SKM-1 (cell line): ENCODE data around the gene MYO1D.
A peak's percentile ranks its signal among the peaks of the same experiment; 100 is the strongest.

ENCODE experiments used
- DNase-seq: peaks from one replicate; lab custom pipeline; 2025; ENCODE audit not compliant: unreplicated experiment; lab: John Stamatoyannopoulos, UW

Gene MYO1D

GRCh38 chr17:32493976-32494513 lies 382.9 kb downstream of the MYO1D start:
- DNase-seq, result no peak

GRCh38 chr17:32493571-32493970 lies 383.4 kb downstream of the MYO1D start:
- no peak for DNase-seq

DNA sequence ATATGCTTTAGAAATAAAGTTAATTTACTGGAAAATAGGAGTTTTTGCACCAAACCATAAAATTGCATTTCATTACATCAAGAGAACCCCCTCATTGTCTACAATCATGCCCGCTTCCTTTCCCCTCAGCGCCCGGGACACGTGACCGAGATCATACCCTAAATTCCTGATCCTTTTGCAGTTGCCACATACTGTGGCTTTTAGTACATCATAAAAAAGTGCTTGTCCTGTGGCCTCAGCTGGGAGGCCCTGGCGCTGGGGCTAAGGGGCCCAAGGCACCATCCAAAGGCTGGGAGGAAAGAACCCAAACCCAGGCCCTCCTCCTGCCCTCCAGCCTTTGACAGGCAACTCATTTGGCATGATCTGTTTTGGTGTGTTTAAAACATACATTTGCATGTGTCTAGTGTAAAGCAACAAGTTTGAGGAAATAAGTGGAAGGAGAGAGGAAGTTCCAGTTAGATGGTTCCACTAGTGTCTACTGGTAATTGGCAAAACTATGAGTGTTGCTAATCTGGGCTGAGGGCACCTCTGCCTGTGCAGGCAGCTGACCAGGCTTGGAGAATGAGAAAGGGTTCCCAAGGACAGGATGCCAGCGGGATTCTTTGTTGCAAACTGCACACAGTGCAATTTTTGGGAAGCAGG lies 384.2 kb downstream of the MYO1D start:
- DNase-seq, result no peak

DNA sequence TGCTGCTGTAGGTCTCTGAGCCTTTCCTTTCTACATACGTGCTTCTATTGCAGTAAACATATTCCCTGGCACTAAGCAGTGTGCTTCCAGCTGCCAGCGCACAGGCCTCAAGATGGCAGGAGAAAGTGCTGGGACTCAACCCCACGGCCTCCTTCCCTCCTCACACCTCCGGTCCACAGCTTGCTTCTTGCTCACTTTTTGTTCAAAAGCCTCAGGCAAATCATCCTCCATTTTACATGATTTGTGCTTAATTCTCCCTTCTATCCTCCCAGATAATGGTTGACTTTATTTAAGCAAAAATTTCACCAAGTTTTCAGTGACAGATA lies 384.7 kb downstream of the MYO1D start:
- DNase-seq, result no peak

GRCh38 chr17:32491371-32492263 lies 385.3 kb downstream of the MYO1D start:
- no peak for DNase-seq

DNA sequence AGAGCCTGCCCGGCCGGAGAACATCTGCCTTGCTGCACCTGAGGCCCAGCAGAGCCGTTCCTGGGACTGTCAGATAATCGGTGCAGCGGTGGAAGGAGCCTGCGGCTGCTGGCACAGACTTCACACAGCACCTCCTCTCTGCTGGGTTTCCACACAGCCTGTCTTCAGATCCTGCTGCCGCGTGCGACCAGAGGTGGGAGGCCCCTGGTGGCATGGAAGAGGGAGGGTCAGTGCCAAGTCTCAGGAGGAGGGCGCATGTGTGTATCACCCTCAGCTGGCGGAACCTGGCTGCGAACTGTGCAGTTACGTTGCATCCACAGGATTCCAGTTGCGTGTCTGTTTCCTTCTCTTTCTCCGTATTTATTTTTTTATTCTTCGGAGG lies 386.8 kb downstream of the MYO1D start:
- no peak for DNase-seq

DNA sequence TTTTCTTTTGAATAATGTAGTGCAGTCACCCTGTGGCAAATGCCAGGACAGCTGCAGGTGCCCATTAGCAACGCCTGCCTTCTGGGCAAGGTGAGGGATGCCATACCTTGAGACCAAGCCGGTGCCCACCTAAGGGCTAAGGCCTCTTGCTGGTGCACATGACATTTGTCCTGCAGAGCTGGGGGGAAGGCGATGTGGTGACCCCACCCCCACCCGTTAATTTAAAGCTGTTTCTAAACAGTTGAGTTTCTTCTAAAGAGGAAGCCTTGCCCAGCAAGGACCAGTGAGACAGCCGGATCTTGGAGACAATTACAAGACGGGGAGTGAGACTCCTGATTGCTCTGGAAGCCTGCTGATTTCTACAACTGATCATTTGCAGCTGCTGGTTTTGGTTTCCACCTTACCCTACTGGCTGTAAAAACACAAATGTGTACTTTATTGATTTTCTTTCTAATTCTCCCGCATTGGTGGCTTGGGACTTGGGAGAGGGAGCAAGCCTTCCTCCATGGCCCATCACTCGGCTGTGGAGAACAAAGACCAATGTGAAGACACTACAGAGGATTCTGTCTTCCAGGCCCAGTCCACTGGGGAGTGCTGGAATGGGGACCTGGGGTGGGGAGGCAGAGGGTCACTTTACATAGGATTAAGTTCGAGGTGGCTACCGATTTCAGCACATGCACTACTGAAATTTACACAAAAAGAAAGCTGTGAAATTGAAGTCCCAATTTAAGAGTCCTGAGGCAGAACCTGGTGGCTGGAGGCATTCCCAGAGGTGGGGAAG lies 387.4 kb downstream of the MYO1D start:
- DNase-seq, result no peak

DNA sequence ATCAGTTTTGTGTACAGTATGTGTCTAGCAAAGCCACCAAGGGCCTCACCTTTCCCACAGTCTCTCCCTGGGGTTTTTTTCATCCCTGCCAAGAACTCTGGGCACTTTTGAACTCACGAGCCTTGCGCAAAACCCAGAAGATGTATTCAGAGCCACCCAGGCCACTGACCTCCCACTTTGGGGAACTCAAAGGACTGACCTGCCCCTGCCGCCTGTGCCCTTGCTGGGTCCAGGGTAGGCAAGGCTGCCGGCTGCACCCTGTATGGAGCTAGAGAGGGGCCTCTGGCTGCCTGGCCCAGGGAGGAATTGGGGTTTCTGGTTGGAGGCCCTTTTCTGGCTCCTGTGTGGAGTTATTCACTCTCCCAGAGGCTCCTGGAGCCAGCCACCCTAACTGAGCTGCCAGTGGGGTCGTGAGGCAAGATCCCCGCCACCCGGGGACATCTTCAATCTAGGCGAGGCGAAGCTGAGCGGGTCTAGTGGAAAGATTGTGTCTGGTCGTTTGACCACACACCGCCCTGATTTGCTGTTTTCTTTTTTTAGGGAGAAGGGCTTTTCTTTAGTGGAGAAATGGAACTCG lies 388.2 kb downstream of the MYO1D start:
- DNase-seq, result no peak

DNA sequence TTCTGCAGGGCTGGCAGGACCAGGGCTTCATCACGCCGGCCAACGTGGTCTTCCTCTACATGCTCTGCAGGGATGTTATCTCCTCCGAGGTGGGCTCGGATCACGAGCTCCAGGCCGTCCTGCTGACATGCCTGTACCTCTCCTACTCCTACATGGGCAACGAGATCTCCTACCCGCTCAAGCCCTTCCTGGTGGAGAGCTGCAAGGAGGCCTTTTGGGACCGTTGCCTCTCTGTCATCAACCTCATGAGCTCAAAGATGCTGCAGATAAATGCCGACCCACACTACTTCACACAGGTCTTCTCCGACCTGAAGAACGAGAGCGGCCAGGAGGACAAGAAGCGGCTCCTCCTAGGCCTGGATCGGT lies 388.8 kb downstream of the MYO1D start:
- DNase-seq, result no peak

DNA sequence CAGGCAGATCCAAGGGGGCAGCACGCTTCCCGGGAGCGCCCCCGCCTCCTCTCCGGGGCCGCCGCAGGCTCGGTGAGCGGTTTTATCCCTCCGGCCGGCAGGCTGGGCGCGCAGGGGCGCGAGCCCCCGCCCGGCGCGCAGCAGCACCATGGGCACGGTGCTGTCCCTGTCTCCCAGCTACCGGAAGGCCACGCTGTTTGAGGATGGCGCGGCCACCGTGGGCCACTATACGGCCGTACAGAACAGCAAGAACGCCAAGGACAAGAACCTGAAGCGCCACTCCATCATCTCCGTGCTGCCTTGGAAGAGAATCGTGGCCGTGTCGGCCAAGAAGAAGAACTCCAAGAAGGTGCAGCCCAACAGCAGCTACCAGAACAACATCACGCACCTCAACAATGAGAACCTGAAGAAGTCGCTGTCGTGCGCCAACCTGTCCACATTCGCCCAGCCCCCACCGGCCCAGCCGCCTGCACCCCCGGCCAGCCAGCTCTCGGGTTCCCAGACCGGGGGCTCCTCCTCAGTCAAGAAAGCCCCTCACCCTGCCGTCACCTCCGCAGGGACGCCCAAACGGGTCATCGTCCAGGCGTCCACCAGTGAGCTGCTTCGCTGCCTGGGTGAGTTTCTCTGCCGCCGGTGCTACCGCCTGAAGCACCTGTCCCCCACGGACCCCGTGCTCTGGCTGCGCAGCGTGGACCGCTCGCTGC lies 389.3 kb downstream of the MYO1D start:
- no peak for DNase-seq

- no peak for DNase-seq
These were observed 390.0 kb downstream of the MYO1D start, which contains the start of gene CDK5R1 for GRCh38 chr17:32486701-32487472. TSS of gene CDK5R1 (plus strand) at chr17:32486993. CDS start at chr17:32487621, 628 bp downstream.

DNA sequence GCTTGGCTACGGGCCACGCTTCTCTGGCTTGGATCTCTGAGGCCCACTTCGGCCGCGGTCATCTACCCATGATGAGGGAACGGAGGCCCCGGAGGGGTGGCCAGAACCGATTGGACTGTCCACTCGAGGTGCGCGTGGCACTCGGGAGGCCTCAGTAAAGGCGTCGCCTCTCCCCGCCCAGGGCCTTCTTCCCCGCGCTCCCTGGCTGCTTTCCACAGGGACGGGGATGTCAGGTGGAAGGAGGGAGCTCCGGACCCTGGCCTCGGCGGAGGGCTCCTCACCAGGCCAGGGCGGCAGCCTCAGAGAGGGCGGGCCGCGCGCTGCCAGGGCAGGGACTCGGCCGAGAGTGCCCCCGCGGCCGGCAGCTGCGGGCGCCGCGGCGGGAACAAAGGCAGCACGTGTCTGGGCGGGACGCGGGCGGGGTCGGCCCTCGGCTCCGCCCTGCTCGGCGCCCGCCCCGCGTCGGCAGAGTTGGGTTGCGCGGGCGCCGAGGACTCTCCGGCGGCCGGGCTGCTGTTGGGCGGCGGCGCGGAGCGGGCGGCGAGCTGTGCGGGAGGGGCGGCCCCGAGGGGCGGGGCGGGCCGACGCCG lies 390.7 kb downstream of the MYO1D start:
- DNase-seq, result peak; percentile 51

- no peak for DNase-seq
These were observed 391.4 kb downstream of the MYO1D start for GRCh38 chr17:32485261-32486110.

DNA sequence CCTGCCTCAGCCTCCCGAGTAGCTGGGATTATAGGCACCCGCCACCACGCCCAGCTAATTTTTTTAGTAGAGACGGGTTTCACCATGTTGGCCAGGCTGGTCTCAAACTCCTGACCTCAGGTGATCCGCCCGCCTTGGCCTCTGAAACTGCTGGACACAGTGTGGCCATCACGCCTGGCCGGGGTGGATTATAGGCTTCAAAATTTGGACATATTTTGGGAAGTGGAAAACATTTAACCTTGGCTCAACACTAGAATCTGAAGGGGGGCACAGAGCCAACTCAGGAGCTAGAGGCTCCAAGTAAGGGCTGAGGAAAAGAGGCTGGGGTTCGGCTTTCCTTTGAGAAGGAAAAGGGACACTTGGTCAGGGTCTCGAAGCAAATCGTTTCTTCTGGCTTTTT lies 392.3 kb downstream of the MYO1D start:
- no peak for DNase-seq

- DNase-seq, result no peak
These were observed 392.9 kb downstream of the MYO1D start for GRCh38 chr17:32484041-32484461.

DNA sequence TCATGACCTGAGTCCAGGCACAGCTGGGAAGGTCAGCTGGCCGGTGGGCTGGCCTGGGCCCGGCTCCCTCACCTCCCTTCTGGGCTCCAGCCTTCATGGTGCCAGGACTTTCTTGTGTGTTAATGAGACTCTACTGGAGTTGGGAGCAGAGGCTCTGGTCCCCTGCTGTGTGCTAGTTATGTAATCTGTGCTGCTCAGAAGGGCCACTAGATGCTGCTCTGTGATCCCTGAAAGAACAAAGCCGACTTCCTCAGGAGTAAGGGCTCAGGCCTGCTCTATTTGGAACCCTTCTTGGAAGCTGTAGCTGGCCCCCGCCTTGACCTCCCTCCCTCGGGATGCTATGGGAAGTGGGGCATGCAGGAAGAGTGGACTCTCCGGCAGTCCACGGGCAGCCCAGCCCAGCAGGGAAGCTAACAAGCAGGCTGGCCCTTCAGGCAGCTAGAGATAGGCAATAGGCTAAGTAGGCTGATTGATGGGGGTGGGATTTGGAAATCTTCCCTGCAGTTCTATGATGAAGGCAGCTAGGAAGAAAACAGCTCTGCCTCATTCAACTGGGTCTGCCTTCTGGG lies 393.4 kb downstream of the MYO1D start:
- DNase-seq, result peak; percentile 36

GRCh38 chr17:32482568-32483320 lies 394.2 kb downstream of the MYO1D start:
- DNase-seq, result no peak
